GM18951 (cell line): ENCODE data around the gene BRMS1.
"Not testable (repeated sequence)": the region's sequence is repeated elsewhere in the genome, so short reads cannot be mapped to it uniquely, and the experiment has no call there.

Source experiments
- POLR2A ChIP-seq: IDR thresholded peaks from 4 replicates; pipeline ENCODE4 v1.6.1; 2011; ENCODE audit warnings: mild to moderate bottlenecking; ENCODE audit not compliant: insufficient read length, insufficient read depth; ENCODE audit errors: extremely low read depth
- in situ Hi-C: fragments of 300-500 bp; cut with MboI; formaldehyde crosslinking; loops from one replicate; pipeline ENCODE4 v1.12.0; 2022; ENCODE audit warnings: low sequenced_read_pairs, mixed read lengths, inconsistent platforms; ENCODE audit not compliant: unreplicated experiment

The BRMS1 gene

GRCh38 chr11:66317723-66318599 is 26.9 kb downstream of the BRMS1 start:
- in situ Hi-C loops: no loop called here
- TF ChIP-seq POLR2A: no peak

DNA sequence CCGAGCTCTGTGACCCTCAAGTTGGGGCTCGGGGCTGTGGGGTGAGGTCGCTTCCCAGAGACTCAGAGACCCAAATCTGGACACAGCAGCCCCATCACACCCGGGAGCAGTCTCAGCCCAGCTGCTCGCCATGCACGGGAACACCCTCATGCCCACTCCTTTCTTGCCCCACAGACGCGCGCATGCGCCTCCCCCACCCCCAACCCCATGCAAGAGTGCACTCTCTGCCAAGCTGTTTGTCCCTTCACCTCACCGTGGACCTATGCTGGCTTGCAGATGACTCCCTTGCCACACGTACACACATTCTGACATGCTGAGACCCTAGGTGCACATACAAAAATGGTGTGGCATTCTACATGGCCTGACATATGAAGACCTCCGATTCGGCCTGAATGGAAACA is 27.6 kb downstream of the BRMS1 start:
- no peak for TF ChIP-seq POLR2A
- in situ Hi-C loops: no loop called here

- in situ Hi-C loops: no loop called here
Measured at GRCh38 chr11:66316849-66317251, 28.1 kb downstream of the BRMS1 start, which contains the start of gene CD248. Gene CD248, minus strand, starts transcription at chr11:66317044. Its CDS starts 17 bp downstream, at chr11:66317027.

GRCh38 chr11:66315921-66316811 is 28.7 kb downstream of the BRMS1 start:
- no peak for TF ChIP-seq POLR2A
- in situ Hi-C loops: no loop called here

More at GRCh38 chr11:66316849-66317251, 28.1 kb downstream of the BRMS1 start, which contains the start of gene CD248:
- no peak for TF ChIP-seq POLR2A

DNA sequence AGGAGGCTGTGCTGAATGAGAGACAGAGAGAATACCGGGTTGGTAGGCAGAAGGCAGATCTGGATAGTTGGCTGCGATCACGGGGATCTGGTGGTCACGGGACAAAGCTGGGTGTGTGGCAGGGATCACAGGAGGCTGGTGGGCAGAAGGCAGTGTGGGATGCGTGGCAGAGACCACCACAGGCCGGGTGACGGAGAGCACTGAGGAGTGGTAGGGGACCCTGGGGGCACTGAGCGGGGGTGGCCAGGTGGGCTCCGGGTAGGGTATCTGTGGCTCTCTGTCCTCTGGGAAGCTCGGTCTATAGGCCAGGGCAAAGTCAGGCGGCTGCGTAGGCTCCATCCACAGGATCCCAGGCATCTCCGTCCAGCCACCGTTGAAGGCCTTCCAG is 29.4 kb downstream of the BRMS1 start:
- no peak for TF ChIP-seq POLR2A
- in situ Hi-C loops: no loop called here

DNA sequence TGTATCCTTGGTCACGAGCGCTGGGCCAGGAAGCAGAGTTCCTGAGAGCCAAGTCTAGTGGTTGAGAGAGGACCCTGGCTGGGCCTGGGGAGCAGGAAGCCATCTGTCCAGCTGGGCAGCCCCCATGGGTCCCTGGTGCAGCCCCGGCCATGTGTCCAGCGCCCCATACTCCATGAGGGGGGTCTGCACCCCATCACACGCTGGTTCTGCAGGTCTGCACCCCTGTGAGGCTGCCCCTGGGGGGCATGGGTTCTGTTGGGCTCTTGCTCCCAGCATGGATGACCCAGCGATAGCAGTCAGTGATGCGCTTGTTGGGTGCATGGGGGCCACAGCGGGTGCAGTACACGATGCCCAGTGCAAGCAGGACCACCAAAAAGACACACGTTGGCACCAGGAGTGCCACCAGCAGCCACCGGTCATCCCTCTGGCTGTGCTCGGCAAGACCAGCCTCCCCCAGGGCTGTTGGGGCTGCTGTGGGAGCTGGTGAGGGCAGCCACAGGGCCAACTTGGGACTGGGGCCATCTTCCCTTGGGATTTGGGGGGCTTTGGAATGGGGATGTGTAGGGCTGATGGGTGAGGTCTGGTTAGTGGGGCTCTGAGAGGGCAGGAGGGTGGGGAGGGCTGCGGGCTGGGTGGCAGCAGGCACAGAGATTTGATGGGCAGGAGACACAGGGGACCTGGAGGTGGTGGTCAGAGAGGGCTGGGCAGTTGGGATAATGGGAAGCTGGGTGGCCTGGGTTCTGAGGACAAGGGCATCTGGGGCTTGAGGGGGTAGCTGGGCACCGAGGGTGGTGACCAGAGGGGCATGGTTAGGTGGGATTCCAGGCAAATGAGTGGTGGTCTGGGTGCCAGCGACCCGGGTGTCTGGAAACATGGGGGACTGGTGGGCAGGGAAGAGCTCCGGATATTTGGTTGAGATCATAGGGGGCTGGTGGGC is 30.1 kb downstream of the BRMS1 start:
- in situ Hi-C loops: no loop called here
- TF ChIP-seq POLR2A: no peak

DNA sequence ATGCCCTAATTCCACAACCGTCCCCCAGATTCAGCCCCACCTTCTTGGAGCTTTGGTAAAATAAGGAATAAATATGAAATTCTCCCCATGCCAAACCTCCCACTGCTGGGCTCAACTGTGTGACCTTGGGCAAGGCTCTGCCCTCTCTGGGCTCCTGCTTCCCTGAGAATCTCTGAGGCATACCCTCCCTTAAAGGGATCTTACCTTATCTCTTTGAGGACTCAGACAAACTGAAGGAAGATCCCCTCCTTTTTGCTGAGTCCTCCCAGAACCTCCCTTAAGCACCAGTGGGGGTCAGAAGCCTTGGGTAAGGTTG is 30.8 kb downstream of the BRMS1 start:
- TF ChIP-seq POLR2A: no peak
- in situ Hi-C loops: no loop called here

DNA sequence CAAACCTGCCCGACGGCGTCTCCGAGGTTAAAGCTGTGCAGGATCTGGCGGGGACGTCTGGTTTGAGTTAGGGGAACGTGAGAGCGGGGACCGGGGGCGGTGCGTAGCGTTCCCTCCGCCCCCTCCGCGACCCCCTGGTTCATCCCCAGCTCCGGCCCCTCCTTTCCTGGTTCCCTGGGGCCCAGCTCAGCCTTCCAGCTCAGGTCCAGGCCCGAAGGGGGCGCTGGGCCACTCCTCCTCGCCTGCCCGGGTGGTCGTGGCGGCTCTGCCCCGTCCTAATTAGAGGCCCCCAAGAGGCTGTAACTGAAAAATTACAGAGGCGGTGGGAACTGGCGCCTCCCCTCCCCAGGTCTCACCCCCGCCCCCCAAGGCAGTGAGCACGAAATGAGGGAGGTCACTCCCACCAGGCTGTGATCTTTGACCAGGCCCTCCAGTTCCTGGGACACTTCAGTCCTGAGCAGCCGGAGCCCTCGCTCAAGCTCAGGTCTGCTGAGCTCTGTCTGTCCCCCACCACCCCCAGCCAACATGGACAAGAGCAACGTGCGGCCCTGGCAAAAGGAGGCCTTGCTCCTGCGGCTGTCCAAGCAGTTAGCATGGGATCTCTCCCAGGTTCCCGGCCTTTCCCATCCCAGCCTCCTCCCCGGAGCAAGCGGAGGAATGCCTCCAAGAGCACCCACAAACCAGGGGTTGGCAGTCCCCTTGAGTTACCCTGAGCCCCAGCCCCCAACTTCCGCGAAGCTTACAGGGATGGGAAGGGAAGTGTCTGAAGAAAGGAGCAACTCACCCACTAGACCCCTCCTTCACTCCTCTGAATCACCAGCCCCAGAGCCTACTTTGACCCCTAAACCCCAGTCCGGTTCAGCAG is 31.4 kb downstream of the BRMS1 start:
- TF ChIP-seq POLR2A: no peak
- in situ Hi-C loops: no loop called here

DNA sequence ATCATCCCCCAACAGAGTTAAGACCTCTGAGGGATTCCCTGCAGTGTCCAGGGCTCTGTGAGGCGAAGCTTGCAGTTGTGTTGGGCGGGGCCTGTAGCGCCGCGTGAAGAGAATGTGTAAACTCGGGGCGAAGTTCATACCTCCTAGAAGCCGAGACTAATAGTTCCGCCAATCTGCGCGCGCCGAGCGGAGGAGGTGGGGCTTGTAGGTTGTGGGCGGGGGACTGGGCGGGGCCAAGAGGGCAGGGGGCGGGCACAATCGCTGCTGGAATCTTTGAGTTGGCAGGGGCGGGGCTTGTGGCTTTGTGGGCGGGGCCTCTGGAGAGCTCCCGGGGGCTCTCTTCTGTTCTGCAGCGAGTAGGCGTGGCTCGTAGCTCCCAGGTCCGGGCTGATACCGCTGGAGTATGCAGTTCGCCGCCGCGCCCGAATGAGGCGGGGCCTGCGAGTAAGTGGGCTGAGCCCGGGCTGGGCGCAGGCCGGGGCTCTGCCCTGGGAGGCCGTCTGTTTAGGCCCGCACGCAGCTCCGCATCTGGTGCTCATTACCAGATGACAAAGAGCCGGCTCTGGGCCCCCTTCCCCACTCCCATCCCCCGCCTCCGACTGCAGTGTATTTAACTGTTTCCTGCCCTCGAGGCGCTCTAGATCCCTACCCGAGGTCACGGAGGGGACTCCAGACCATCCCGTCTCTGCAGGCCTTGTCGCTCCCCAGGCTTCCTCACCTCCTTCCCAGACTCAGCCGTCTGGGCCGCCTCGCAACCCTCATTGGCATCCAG is 32.2 kb downstream of the BRMS1 start:
- peak; percentile 40 for TF ChIP-seq POLR2A
- in situ Hi-C loops: no loop called here

DNA sequence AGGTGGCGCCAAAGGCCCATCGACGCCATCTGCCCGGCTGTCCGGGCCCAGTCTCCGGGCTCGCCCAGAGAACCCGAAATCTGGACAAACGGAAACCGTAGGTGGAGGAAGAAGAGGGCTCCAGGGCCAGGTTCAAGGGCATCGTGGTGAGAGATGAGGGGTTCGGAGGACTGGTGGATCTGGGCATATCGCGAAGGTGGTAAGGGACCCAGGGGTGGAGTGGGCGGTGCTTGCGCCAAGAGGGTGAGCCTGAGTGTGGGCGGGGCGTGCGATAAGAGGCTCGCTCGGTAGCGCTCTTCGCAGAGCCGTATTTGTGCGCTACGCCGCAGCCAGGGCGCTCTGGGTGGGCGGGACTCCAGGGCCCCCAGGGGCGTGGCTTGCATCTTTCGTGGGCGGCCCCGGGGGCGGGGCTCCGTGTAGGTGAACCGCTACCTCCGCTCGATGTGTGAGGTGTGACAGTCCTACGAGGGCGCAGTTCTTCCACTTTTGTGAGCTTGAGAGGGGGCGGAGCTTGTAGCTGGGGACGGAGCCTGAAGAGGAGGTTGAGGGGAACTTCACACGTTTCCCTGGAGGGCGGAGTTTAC is 32.8 kb downstream of the BRMS1 start:
- TF ChIP-seq POLR2A: peak; percentile 38
- in situ Hi-C loops: no loop called here

GRCh38 chr11:66311470-66311964 is 33.4 kb downstream of the BRMS1 start:
- TF ChIP-seq POLR2A: no peak
- in situ Hi-C loops: no loop called here

DNA sequence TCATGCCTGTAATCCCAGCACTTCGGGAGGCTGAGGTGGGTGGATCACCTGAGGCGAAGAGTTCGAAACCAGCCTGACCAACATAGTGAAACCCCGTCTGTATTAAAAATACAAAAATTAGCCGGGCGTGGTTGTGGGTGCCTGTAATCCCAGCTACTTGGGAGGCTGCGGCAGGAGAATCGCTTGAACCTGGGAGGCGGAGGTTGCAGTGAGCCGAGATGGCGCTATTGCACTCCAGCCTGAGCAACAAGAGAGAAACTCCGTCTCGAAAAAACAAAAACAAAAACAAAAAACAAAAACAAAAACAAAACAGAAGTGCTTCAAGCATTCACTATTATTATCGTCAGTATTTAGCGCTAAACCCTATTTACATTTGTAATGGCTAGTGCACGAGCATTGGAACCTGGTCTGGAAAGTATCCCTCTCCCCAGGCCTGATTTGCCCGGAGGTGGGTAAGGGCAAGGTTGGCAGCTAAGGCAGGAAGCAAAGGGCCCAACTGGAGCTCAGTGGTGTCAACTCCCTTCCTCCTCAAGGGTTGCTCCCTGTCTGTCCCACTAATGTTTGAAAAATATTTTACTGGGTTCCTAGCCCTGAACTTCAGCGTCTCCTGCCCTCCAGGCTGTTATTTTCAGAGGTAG is 34.0 kb downstream of the BRMS1 start:
- in situ Hi-C loops: not testable (repeated sequence)
